Naive B cell (primary cell): ENCODE measurements around the gene GPSM1. TPM values are rescaled to one million over a fixed set of nuclear protein-coding genes. Genes with fewer than 3 reads are reported as not detected.

Experiments
- ATAC-seq, 2 donors: fragments of 150-1000 bp; cut with Tn5 transposase; 2 replicates each; pipeline ENCODE4 v1.10.0; 2021; ENCODE audit warnings: low read depth in 2 of 2, mild to moderate bottlenecking in 2 of 2, moderate library complexity in 2 of 2
- DNase-seq: peaks from one replicate; pipeline ENCODE4 v3.0.0; 2022
- H3K27ac Mint-ChIP-seq, 6 donors: one replicate each; pipeline ENCODE4 v1.8.0; 2020 to 2022; ENCODE audit warnings: mild to moderate bottlenecking in 6 of 6, mixed read lengths in 6 of 6, moderate library complexity in 5 of 6, inconsistent platforms in 2 of 6
- H3K27me3 Mint-ChIP-seq, 3 donors: one replicate each; pipeline ENCODE4 v1.8.0; 2021 to 2022; ENCODE audit warnings: mixed read lengths in 3 of 3, mild to moderate bottlenecking in 1 of 3
- H3K36me3 Mint-ChIP-seq, 2 donors: one replicate each; pipeline ENCODE4 v1.8.0; 2020 to 2022; ENCODE audit warnings: mixed read lengths in 2 of 2, inconsistent platforms in 1 of 2, mild to moderate bottlenecking in 1 of 2
- H3K4me1 Mint-ChIP-seq, 3 donors: one replicate each; pipeline ENCODE4 v1.8.0; 2020 to 2022; ENCODE audit warnings: mixed read lengths in 3 of 3, inconsistent platforms in 1 of 3, mild to moderate bottlenecking in 1 of 3, moderate library complexity in 1 of 3
- H3K4me3 Mint-ChIP-seq, 8 donors: one replicate each; pipeline ENCODE4 v1.8.0; 2020 to 2022; ENCODE audit warnings: mild to moderate bottlenecking in 8 of 8, mixed read lengths in 8 of 8, moderate library complexity in 8 of 8, inconsistent platforms in 2 of 8
- H3K9me3 Mint-ChIP-seq, 7 donors: one replicate each; pipeline ENCODE4 v1.8.0; 2020 to 2022; ENCODE audit warnings: mixed read lengths in 7 of 7, mild to moderate bottlenecking in 5 of 7, inconsistent platforms in 2 of 7, moderate library complexity in 1 of 7
- polyA plus RNA-seq, 6 donors: library from polyadenylated mRNA; unstranded; fragments of 300-500 nt; fragmentation: Illumina TruSeq; gene quantifications; one replicate each; pipeline ENCODE4 v1.2.3, GENCODE V29; 2021; ENCODE audit warnings: low read depth in 6 of 6

GPSM1 gene
- polyA plus RNA-seq, 6 donors from 2014 or later = 0.69 to 1.6 (median 0.94) TPM; not detected in 1

DNA sequence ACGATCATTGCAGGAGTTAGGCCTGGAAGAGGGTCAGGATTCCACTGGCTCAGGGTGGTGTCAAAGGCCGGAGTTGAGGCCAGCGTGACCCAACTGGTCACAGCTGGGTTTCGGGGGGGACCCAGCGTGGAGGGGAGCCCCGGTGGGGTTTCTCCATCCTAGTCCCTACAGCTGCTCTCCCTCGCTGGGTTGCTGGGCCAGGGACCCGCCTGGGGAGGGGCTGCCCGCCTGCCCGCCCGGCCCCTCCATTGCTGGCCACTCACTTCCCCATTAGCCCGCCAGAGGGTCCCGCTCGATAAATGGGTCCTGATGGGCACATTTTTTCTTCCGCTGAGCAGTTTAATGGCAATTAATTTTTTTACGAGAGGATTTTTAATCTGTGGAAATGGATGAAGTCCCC, 32.3 kb upstream of the GPSM1 start:
- Mint-ChIP-seq H3K4me3 (no peak overlapping the region), H3K36me3 (no peaks in the 10 kb centered on the region), H3K4me1 (no peaks in the 10 kb centered on the region), H3K27me3 (peaks cover 0 to 5% (median 0%) of the 10 kb centered on the region in 3 donors), H3K27ac (no peak overlapping the region), H3K9me3 (no peaks in the 10 kb centered on the region)
- no peak for ATAC-seq
- DNase-seq = no peak

- no peak overlapping the region for H3K27ac Mint-ChIP-seq
- peaks cover 0 to 5% (median 0%) of the 10 kb centered on the region in 3 donors for H3K27me3 Mint-ChIP-seq
- H3K36me3 Mint-ChIP-seq = no peaks in the 10 kb centered on the region
- H3K4me1 Mint-ChIP-seq = no peaks in the 10 kb centered on the region
- H3K9me3 Mint-ChIP-seq = no peaks in the 10 kb centered on the region
- no peak overlapping the region for H3K4me3 Mint-ChIP-seq
- ATAC-seq (no peak), DNase-seq (no peak)
These were observed 31.6 kb upstream of the GPSM1 start for GRCh38 chr9:136295542-136296433.

DNA sequence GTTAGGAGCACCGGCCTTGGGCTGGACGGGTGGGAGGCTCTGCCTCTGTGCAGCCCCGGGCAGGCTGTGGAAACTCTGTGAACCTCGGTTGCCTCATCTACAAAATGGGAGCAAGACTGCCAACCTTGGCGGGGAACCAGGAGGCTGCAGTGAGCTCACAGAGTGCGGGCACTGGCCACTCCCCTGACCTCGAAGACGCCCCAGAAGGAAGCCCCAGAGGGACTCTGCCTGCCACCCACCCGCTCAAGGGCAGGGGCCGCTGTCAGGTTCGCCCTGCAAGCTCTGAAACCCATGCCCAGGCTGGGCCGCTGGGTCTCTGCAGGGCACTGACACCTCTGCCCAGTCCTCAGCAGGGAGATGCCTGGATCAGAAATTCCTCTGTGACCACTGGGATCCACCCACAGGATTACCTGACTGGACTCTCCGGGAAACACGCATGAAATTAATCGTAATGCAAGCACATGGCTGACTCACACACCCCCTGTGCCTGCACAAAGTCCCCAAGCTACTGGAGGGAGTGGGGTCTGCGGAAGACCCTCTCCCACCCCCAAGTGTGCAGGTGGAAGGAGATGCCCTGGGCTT, 30.8 kb upstream of the GPSM1 start:
- Mint-ChIP-seq H3K27ac (no peak overlapping the region), H3K4me3 (no peak overlapping the region), H3K36me3 (no peaks in the 10 kb centered on the region), H3K4me1 (no peaks in the 10 kb centered on the region), H3K27me3 (peaks cover 0 to 5% (median 0%) of the 10 kb centered on the region in 3 donors), H3K9me3 (no peaks in the 10 kb centered on the region)
- ATAC-seq (no peak), DNase-seq (no peak)

DNA sequence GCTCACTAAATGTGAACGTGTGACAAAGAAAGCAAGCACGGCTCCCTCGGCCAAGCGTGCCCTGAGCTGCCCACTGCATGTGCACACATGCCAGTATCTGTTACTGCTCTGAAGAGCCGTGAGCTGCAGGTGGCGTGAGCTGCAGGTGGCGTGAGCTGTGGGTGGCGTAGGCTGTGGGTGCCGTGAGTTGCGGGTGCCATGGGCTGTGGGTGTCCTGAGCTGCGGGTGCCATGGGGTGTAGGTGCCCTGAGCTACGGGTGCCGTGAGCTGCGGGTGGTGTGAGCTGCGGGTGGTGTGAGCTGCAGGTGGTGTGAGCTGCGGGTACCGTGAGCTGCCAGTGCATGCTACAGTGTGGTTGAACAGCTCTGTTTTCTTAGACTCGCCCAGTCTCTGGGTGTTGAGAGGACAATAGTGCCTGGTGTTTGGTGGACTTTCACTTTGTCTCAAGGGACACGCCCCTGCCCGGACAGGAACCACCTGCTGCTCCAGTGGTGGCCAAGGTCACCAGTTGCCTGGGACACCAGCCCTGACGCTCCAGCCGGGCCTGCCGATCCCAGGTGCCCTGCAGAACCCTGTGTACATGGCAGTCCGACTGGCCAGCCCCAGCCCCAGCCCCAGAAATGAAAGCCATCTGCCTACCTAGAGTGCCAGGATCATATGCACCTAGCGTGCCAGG, 30.2 kb upstream of the GPSM1 start:
- no peaks in the 10 kb centered on the region for H3K4me1 Mint-ChIP-seq
- H3K27me3 Mint-ChIP-seq = peaks cover 0 to 5% (median 0%) of the 10 kb centered on the region in 3 donors
- DNase-seq (no peak), ATAC-seq (no peak)
- no peaks in the 10 kb centered on the region for H3K36me3 Mint-ChIP-seq
- no peak overlapping the region for H3K4me3 Mint-ChIP-seq
- H3K27ac Mint-ChIP-seq = no peak overlapping the region
- H3K9me3 Mint-ChIP-seq = no peaks in the 10 kb centered on the region

- Mint-ChIP-seq H3K4me3 (no peak overlapping the region), H3K36me3 (no peaks in the 10 kb centered on the region), H3K27me3 (peaks cover 0 to 5% (median 0%) of the 10 kb centered on the region in 3 donors), H3K27ac (no peak overlapping the region), H3K9me3 (no peaks in the 10 kb centered on the region), H3K4me1 (no peaks in the 10 kb centered on the region)
- ATAC-seq (no peak), DNase-seq (no peak)
These were observed 29.3 kb upstream of the GPSM1 start for GRCh38 chr9:136297766-136298735.

GRCh38 chr9:136299116-136299515, 28.2 kb upstream of the GPSM1 start:
- no peak overlapping the region for H3K4me3 Mint-ChIP-seq
- peaks cover 0 to 5% (median 0%) of the 10 kb centered on the region in 3 donors for H3K27me3 Mint-ChIP-seq
- DNase-seq = no peak
- H3K9me3 Mint-ChIP-seq = no peaks in the 10 kb centered on the region
- no peaks in the 10 kb centered on the region for H3K36me3 Mint-ChIP-seq
- H3K27ac Mint-ChIP-seq = peak overlapping the region in 1 of 6 donors; percentile 39
- no peak for ATAC-seq
- no peaks in the 10 kb centered on the region for H3K4me1 Mint-ChIP-seq

- Mint-ChIP-seq H3K36me3 (no peaks in the 10 kb centered on the region), H3K27me3 (peaks cover 0 to 5% (median 0%) of the 10 kb centered on the region in 3 donors), H3K27ac (no peak overlapping the region), H3K9me3 (no peaks in the 10 kb centered on the region), H3K4me3 (no peak overlapping the region), H3K4me1 (no peaks in the 10 kb centered on the region)
- DNase-seq (no peak), ATAC-seq (no peak)
These were observed 27.8 kb upstream of the GPSM1 start for GRCh38 chr9:136299541-136299940.

DNA sequence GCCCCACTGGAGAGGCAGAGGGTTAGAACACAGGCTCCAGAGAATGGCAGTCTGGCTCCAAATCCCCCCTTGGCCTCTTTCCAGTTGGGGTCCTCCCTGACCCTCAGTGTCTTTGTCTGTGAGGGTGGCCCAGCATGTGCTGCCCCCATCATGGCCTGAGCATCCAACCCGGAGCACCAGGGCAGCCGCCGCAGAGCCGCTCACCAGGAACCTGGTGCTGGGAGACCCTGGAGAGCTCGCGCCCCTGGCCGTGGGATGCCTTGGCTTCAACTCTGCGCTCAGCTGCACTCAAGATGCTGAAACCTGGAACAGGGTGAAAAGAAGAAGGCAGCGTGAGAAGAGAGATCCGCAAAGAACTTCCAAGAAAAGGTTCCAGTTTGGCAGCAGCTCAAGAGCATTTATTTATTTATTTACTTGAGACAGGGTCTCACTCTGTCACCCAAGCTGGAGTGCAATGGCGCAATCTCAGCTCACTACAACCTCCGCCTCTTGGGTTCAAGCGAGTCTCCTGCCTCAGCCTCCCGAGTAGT, 27.3 kb upstream of the GPSM1 start:
- H3K36me3 Mint-ChIP-seq = no peaks in the 10 kb centered on the region
- DNase-seq (no peak), ATAC-seq (no peak)
- no peak overlapping the region for H3K4me3 Mint-ChIP-seq
- H3K4me1 Mint-ChIP-seq = no peaks in the 10 kb centered on the region
- H3K9me3 Mint-ChIP-seq = no peaks in the 10 kb centered on the region
- peaks cover 0 to 5% (median 0%) of the 10 kb centered on the region in 3 donors for H3K27me3 Mint-ChIP-seq
- H3K27ac Mint-ChIP-seq = no peak overlapping the region

DNA sequence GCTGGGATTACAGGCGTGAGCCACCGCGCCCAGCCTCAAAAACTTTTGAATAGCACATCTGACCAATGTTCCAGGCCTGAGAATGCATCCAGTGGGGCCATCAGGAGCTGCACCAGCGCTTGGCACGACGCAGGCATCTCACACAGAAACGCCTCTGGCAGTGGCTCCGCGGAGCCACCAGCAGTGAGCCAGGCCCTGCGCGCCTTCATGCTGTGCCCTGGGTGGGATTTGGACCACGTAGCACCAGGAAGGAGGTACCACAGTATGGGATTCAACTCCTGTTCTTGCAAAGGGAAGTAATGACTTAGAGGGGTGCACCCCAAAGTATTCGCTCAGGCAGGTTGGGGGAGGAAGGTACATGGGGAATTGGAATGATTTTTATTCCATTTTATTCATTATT, 26.5 kb upstream of the GPSM1 start:
- Mint-ChIP-seq H3K36me3 (no peaks in the 10 kb centered on the region), H3K4me3 (no peak overlapping the region), H3K9me3 (no peaks in the 10 kb centered on the region), H3K4me1 (no peaks in the 10 kb centered on the region), H3K27me3 (peaks cover 0 to 5% (median 0%) of the 10 kb centered on the region in 3 donors), H3K27ac (peak overlapping the region in 2 of 6 donors; percentile 74 to 76)
- no peak for DNase-seq
- no peak for ATAC-seq

DNA sequence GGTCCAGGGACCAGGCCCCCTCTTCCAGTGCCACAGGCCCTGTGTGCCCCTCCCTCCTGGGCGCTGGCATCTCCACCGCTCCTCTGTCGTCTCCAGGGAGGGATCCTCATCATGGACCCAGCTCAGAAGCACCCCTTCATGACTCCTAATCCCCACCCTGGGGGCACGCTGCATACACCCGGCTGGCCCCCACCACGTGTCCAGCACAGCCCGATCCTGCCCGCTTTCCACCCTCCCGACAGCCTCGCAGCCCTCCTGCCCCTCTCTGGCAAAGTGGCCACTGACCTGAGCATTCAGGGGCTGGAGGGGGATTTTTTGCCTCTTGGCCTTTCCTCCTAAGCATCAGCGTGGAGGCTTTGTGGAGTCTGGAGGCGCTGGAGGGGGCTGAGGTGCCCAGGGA, 24.8 kb upstream of the GPSM1 start:
- H3K4me1 Mint-ChIP-seq = peaks cover 0 to 7% (median 0%) of the 10 kb centered on the region in 3 donors
- H3K9me3 Mint-ChIP-seq = no peaks in the 10 kb centered on the region
- no peak overlapping the region for H3K27ac Mint-ChIP-seq
- ATAC-seq (no peak), DNase-seq (no peak)
- no peak overlapping the region for H3K4me3 Mint-ChIP-seq
- peaks cover 0 to 5% (median 5%) of the 10 kb centered on the region in 3 donors for H3K27me3 Mint-ChIP-seq
- no peaks in the 10 kb centered on the region for H3K36me3 Mint-ChIP-seq

DNA sequence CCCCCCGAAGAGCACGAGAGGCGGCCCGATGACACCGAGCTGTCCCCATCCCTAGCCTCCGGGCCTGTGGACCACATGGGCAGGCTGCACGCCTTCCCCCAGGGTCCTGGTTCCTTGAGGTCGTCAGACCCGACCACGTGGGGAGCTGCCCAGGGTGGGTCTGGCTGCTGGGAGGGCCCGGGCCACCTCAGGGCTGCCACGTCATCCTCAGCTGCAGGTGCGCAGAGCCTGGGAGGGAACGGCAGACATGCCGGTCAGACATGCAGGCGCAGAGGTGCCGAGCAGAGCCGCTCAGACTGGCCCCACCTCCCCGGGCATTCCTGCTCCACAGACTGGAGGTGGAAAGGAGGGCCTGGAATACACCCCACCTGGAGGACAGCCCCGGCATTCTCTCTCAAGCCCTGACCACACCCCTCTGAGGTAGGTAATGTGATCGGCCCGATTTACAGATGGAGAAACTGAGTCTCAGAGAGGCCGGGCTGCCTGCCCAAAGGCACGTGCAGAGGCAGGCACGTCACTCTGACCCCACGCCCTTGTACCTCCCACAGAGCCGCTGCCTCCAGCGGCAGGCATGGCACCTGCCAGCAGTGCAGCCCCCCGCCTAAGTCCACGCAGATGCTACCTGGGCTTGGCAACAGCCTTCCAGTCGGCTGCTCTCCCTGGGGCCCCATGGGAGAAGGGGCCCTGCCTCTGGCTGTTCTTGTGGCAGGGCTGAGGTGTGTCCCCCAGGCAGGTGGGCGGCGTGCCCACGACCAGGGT, 24.1 kb upstream of the GPSM1 start:
- no peak for ATAC-seq
- no peaks in the 10 kb centered on the region for H3K9me3 Mint-ChIP-seq
- DNase-seq = no peak
- no peak overlapping the region for H3K27ac Mint-ChIP-seq
- H3K36me3 Mint-ChIP-seq = no peaks in the 10 kb centered on the region
- H3K4me3 Mint-ChIP-seq = no peak overlapping the region
- peaks cover 0 to 5% (median 5%) of the 10 kb centered on the region in 3 donors for H3K27me3 Mint-ChIP-seq
- peaks cover 0 to 7% (median 0%) of the 10 kb centered on the region in 3 donors for H3K4me1 Mint-ChIP-seq

- H3K27me3 Mint-ChIP-seq = peaks cover 0 to 5% (median 0%) of the 10 kb centered on the region in 3 donors
- no peaks in the 10 kb centered on the region for H3K9me3 Mint-ChIP-seq
- no peak within 1 kb of the TSS for H3K27ac Mint-ChIP-seq
- H3K4me1 Mint-ChIP-seq = peaks cover 0 to 7% (median 0%) of the 10 kb centered on the region in 3 donors
- DNase-seq = no peak
- H3K36me3 Mint-ChIP-seq = no peaks in the 10 kb centered on the region
- ATAC-seq = no peak
- no peak within 1 kb of the TSS for H3K4me3 Mint-ChIP-seq
These were observed 23.4 kb upstream of the GPSM1 start, which contains the start of gene CCDC187 for GRCh38 chr9:136303825-136304416. CCDC187 (minus strand) TSS chr9:136304094; CDS start chr9:136303830, 264 bp downstream.
